Gastroesophageal sphincter (tissue), 4 donors: ENCODE measurements around the gene UBAP1L. TPM values are rescaled to one million over a fixed set of nuclear protein-coding genes. Genes with fewer than 3 reads are reported as not detected.

Source experiments
- ATAC-seq: fragments of 150-250 bp; one replicate; pipeline ENCODE4 v1.9.1; 2016; ENCODE audit warnings: mild to moderate bottlenecking, moderate library complexity
- H3K27ac ChIP-seq, 4 donors: fragments of 200-600 bp; sonication (generic) in 3 of 4; 1 replicate in 3 of 4; 2 replicates in 1 of 4; pipeline ENCODE4 v1.5.1; 2016 to 2019
- H3K27me3 ChIP-seq: fragments of 200-600 bp; sonication (generic); one replicate; pipeline ENCODE4 v1.5.1; 2019
- H3K36me3 ChIP-seq, 2 donors: fragments of 200-600 bp; sonication (generic); one replicate each; pipeline ENCODE4 v1.5.1; 2019; ENCODE audit warnings: control low read depth in 1 of 2
- H3K4me1 ChIP-seq, 3 donors: fragments of 200-600 bp; sonication (generic); 1 replicate in 2 of 3; 2 replicates in 1 of 3; pipeline ENCODE4 v1.5.1; 2016 to 2019; ENCODE audit warnings: control low read depth in 2 of 3
- H3K4me3 ChIP-seq, 2 donors: fragments of 200-600 bp; sonication (generic); one replicate each; pipeline ENCODE4 v1.5.1; 2019; ENCODE audit warnings: mild to moderate bottlenecking in 1 of 2, moderate library complexity in 1 of 2
- H3K9me3 ChIP-seq, 3 donors: fragments of 200-600 bp; sonication (generic); one replicate each; pipeline ENCODE4 v1.5.1; 2017 to 2019; ENCODE audit warnings: control low read depth in 2 of 3
- EP300 ChIP-seq: sonication (generic); formaldehyde crosslinking; IDR thresholded peaks from one replicate; pipeline ENCODE4 v1.6.1; 2017; ENCODE audit warnings: antibody characterized with exemption, mild to moderate bottlenecking
- POLR2A ChIP-seq, 2 donors: fragments of 450-650 bp; IDR thresholded peaks; one replicate each; pipeline ENCODE4 v1.6.1; 2017; ENCODE audit warnings: antibody characterized with exemption in 2 of 2, mild to moderate bottlenecking in 2 of 2, moderate library complexity in 1 of 2
- POLR2AphosphoS5 ChIP-seq: sonication (generic); formaldehyde crosslinking; IDR thresholded peaks from one replicate; pipeline ENCODE4 v1.6.1; 2017; ENCODE audit warnings: antibody characterized with exemption
- WGBS, 2 donors: methylation state at CpG; one replicate each; pipeline ENCODE4 v1.1.5; 2018; ENCODE audit warnings: low coverage in 1 of 2; 5-methylcytosine and 5-hydroxymethylcytosine counted together
- total RNA-seq, 4 donors: library from RNA; depleted of rRNA; stranded (reverse); fragments of >200 nt; gene quantifications; one replicate each; pipeline ENCODE4 v1.1.0, GENCODE V29; 2016
- TF ChIP-seq, protein P1 (sequence below), 4 experiments: fragments of 200-600 bp in 2 of 4; fragments of 450-650 bp in 2 of 4; sonication (generic) in 1 of 4; IDR thresholded peaks; one replicate each; pipeline ENCODE4 v1.5.1; 2017 to 2019; ENCODE audit warnings: antibody characterized with exemption in 4 of 4, mild to moderate bottlenecking in 2 of 4, moderate library complexity in 2 of 4

The UBAP1L gene
- total RNA-seq, 4 donors from 2014 or later, result 0.12 to 7.5 (median 3.0) TPM

DNA sequence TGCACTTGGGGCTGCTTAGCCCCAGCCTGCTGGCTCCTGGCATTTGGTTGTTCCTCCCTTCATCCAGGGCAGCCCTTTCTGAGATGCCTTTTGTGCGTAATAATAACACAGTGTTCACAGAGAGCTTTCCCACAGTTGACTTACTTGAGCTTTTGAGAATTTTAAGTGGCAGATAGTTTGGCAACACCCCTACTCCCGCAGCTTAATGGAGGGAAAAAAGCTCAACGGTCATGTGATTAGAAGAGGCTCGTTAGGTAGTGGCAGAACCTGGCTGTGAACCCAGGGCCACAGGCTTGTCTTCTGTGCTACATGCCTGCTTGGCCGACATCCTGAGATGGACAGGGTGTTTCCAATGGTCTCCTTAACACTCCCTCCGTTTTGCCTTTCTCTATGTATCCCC is 33.7 kb downstream of the UBAP1L start:
- no peaks in the 10 kb centered on the region for H3K9me3 ChIP-seq
- 51 to 55% methylated on average over 4 to 6 of the region's 6 CpGs for WGBS, 2 donors
- H3K4me3 ChIP-seq, result no peak overlapping the region
- ATAC-seq, result no peak
- H3K36me3 ChIP-seq, result no peaks in the 10 kb centered on the region
- H3K27me3 ChIP-seq, result peaks cover 13% of the 10 kb centered on the region
- peak overlapping the region; percentile 51 to 89 (median 84) for H3K27ac ChIP-seq
- H3K4me1 ChIP-seq, result peaks cover 11 to 87% (median 32%) of the 10 kb centered on the region in 3 donors
- TF ChIP-seq POLR2A (IDR thresholded peaks at IDR 0.05) (no peak), POLR2AphosphoS5 (no peak), EP300 (no peak)
- TF ChIP-seq, protein P1, sequence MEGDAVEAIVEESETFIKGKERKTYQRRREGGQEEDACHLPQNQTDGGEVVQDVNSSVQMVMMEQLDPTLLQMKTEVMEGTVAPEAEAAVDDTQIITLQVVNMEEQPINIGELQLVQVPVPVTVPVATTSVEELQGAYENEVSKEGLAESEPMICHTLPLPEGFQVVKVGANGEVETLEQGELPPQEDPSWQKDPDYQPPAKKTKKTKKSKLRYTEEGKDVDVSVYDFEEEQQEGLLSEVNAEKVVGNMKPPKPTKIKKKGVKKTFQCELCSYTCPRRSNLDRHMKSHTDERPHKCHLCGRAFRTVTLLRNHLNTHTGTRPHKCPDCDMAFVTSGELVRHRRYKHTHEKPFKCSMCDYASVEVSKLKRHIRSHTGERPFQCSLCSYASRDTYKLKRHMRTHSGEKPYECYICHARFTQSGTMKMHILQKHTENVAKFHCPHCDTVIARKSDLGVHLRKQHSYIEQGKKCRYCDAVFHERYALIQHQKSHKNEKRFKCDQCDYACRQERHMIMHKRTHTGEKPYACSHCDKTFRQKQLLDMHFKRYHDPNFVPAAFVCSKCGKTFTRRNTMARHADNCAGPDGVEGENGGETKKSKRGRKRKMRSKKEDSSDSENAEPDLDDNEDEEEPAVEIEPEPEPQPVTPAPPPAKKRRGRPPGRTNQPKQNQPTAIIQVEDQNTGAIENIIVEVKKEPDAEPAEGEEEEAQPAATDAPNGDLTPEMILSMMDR (IDR thresholded peaks at IDR 0.05), result no peak

DNA sequence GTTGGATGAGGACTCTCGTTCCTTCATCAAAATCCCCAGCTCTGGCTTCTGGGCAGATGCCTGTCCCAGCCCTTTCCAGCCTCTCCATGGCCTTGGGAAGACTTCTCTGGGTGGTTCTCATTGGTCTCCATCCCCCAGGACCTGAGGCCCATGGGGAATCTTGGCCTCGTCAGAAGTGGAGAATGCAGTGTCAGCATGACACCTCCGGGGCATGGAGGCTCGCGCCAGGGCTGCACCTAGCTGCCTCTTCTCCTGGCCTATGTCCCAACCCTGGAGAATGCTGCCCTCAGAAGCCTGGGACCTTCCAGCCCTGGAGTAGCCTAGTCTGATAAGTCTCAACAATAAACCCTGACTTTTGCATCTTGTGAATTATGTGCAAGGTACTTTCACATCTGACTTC is 35.4 kb downstream of the UBAP1L start:
- H3K27me3 ChIP-seq, result peaks cover 13% of the 10 kb centered on the region
- 60 to 94% methylated on average over 1 to 3 of the region's 5 CpGs for WGBS, 2 donors
- no peaks in the 10 kb centered on the region for H3K36me3 ChIP-seq
- H3K4me3 ChIP-seq, result no peak overlapping the region
- no peak for TF ChIP-seq EP300
- no peak for TF ChIP-seq POLR2A (IDR thresholded peaks at IDR 0.05)
- TF ChIP-seq, protein P1 (IDR thresholded peaks at IDR 0.05), result no peak
- no peak for TF ChIP-seq POLR2AphosphoS5
- ATAC-seq, result no peak
- H3K9me3 ChIP-seq, result no peaks in the 10 kb centered on the region
- H3K27ac ChIP-seq, result no peak overlapping the region
- H3K4me1 ChIP-seq, result peaks cover 5 to 71% (median 17%) of the 10 kb centered on the region in 3 donors

DNA sequence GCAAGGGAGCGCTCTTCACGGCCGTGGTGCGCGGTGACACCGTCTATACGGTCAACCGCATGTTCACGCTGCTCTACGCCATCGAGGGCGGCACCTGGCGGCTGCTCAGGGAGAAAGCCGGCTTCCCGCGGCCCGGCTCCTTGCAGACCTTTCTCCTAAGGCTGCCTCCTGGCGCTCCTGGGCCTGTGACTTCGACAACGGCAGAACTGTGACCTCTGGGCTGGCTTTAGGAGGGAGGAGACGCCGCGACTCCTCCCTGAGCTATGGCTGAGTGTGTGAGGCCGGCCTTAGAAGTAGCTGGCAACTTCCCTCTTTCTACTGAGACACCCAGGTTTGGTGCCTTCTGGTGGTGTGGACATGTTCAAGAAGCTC is 37.0 kb downstream of the UBAP1L start:
- H3K4me1 ChIP-seq, result peaks cover 5 to 55% (median 10%) of the 10 kb centered on the region in 3 donors
- H3K36me3 ChIP-seq, result no peaks in the 10 kb centered on the region
- H3K9me3 ChIP-seq, result no peaks in the 10 kb centered on the region
- TF ChIP-seq POLR2AphosphoS5, result no peak
- TF ChIP-seq, protein P1 (IDR thresholded peaks at IDR 0.05), result peak in 3 of 4 experiments; percentile 66 to 82 (median 75)
- peak overlapping the region in 1 of 4 donors; percentile 6 for H3K27ac ChIP-seq
- H3K4me3 ChIP-seq, result peak overlapping the region in 1 of 2 donors; percentile 12
- 20% methylated on average over 1 of the region's 24 CpGs; no CpG with 5 or more reads in 1 of the 2 donors for WGBS, 2 donors
- H3K27me3 ChIP-seq, result peaks cover 13% of the 10 kb centered on the region
- ATAC-seq, result peak; percentile 75

DNA sequence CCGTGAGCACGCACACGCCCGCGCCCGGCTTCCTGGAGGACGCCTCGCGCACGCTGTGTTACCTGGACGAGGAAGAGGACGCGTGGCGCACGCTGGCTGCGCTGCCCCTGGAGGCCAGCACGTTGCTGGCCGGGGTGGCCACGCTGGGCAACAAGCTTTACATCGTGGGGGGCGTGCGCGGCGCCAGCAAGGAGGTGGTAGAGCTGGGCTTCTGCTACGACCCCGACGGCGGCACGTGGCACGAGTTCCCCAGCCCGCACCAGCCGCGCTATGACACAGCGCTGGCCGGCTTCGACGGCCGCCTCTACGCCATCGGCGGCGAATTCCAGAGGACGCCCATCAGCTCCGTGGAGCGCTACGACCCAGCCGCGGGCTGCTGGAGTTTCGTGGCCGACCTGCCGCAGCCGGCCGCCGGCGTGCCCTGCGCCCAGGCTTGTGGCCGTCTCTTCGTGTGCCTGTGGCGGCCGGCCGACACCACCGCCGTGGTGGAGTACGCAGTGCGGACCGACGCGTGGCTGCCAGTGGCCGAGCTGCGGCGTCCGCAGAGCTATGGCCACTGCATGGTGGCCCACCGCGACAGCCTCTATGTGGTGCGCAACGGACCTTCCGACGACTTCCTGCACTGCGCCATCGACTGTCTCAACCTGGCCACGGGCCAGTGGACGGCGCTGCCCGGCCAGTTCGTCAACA is 37.6 kb downstream of the UBAP1L start:
- whole genome bisulfite sequencing, 2 donors, result no CpG with 5 or more reads among the region's 85 CpGs

More for the DNA sequence above, 37.6 kb downstream of the UBAP1L start:
- Histone ChIP-seq H3K4me1 (peaks cover 2 to 55% (median 5%) of the 10 kb centered on the region in 3 donors), H3K27me3 (peaks cover 13% of the 10 kb centered on the region), H3K4me3 (peak overlapping the region in 1 of 2 donors; percentile 12), H3K27ac (peak overlapping the region in 1 of 4 donors; percentile 6), H3K36me3 (no peaks in the 10 kb centered on the region), H3K9me3 (no peaks in the 10 kb centered on the region)
- TF ChIP-seq, protein P1 (IDR thresholded peaks at IDR 0.05), result no peak
- no peak for TF ChIP-seq POLR2A (IDR thresholded peaks at IDR 0.05)
- no peak for TF ChIP-seq POLR2AphosphoS5
- TF ChIP-seq EP300, result no peak
- no peak for ATAC-seq
